Activated naive CD8-positive, alpha-beta T cell (primary cell): ENCODE results near the gene SHANK3.
A peak's percentile ranks its signal among the peaks of the same experiment; 100 is the strongest.
"Not testable (repeated sequence)": the region's sequence is repeated elsewhere in the genome, so short reads cannot be mapped to it uniquely, and the experiment has no call there.

Experiments
- H3K27ac Mint-ChIP-seq: one replicate; pipeline ENCODE4 v1.8.0; 2021; ENCODE audit warnings: mixed read lengths
- H3K27me3 Mint-ChIP-seq: one replicate; pipeline ENCODE4 v1.8.0; 2021; ENCODE audit warnings: mixed read lengths
- H3K36me3 Mint-ChIP-seq: one replicate; pipeline ENCODE4 v1.8.0; 2021; ENCODE audit warnings: mixed read lengths
- H3K4me1 Mint-ChIP-seq: one replicate; pipeline ENCODE4 v1.8.0; 2021; ENCODE audit warnings: low read depth, mixed read lengths
- H3K4me3 Mint-ChIP-seq: one replicate; pipeline ENCODE4 v1.8.0; 2021; ENCODE audit warnings: mild to moderate bottlenecking, mixed read lengths
- H3K9me3 Mint-ChIP-seq: one replicate; pipeline ENCODE4 v1.8.0; 2021; ENCODE audit warnings: low read depth, mixed read lengths

SHANK3 gene

GRCh38 chr22:50672471-50673230, at the start of gene SHANK3:
Gene SHANK3 (plus strand): TSS chr22:50672823.
- H3K4me1 Mint-ChIP-seq = peaks cover 13% of the 10 kb centered on the region
- H3K27me3 Mint-ChIP-seq = peaks cover 13% of the 10 kb centered on the region
- H3K27ac Mint-ChIP-seq = no peak within 1 kb of the TSS
- H3K4me3 Mint-ChIP-seq = peak within 1 kb of the TSS; percentile 57
- no peaks in the 10 kb centered on the region for H3K36me3 Mint-ChIP-seq
- H3K9me3 Mint-ChIP-seq = no peaks in the 10 kb centered on the region

DNA sequence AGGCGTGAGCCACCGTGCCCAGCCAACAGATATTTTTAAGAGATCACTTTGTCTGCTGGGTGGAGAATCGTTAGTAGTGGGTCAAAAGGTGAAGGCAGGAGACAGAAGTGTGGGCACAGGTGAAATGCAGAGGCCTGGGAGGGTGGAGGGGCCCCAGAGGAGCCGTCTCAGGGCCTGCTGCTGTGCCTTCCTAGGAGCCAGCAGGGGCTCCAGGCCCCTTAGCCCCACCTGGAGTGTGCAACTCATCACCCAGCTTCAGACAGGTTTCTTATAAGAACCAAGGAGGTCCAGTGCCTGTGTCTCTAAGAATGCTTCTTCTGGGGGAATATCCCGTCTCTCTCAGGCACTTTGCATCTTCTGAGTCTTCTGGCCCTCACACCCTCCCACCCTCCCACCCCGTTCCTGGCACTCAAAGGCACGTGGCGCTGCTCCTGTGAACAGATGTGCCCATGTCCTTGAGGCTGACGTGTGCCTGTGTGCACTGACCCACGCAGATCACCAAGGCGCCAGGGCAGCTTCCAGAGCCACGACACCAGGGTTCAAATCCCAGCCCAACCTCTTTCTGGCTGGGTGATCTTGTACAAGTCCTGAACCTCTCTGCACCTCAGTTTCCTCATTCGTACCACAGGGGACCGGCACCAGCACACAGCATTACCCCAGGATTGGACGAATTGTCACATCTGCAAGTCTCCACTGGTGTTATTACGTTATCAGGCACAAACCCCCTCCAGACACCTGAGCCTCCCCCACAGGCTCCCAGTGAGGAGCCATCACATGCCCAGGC, 48.1 kb upstream of the SHANK3 start:
- no peaks in the 10 kb centered on the region for H3K27me3 Mint-ChIP-seq
- H3K4me3 Mint-ChIP-seq = no peak overlapping the region
- no peaks in the 10 kb centered on the region for H3K36me3 Mint-ChIP-seq
- H3K27ac Mint-ChIP-seq = no peak overlapping the region
- H3K4me1 Mint-ChIP-seq = peaks cover 47% of the 10 kb centered on the region
- H3K9me3 Mint-ChIP-seq = no peaks in the 10 kb centered on the region

- Mint-ChIP-seq H3K9me3 (no peaks in the 10 kb centered on the region), H3K27ac (no peak overlapping the region), H3K27me3 (no peaks in the 10 kb centered on the region), H3K4me3 (no peak overlapping the region), H3K36me3 (no peaks in the 10 kb centered on the region), H3K4me1 (peaks cover 46% of the 10 kb centered on the region)
These were observed 47.5 kb upstream of the SHANK3 start for GRCh38 chr22:50625131-50625567.

DNA sequence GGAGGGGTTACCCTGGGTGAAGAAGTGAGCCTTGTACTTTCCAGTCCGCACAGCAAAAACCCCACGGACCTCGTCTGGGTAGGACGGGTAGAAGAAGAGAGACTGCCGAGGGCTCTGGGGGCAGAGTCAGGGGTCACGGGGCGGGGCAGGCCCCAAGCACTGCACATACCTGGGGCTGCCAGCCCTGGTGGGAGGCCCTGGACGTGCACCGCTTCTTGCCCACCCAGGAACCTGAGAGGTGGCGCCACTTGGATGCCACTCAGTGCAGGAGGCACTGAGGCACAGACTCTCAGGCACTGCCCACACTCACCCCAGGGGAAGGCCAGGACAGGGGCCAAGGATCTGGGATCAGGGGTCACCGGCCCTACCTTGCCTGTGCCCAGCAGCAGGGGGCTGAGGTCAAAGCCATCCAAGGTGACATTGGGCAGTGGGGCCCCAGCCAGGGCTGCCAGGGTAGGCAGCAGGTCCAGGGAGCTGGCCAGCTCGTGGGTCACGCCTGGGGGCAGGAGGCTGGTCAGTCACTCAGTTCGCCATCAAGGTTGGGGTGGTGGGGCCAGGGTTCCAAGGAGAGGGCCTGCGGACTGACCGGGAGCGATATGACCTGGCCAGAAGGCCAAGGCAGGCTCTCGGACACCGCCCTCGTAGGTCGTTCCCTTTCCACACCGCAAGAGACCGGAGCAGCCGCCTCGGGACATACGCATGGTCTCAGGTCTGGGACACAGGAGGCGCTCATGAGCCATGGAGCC, 46.9 kb upstream of the SHANK3 start:
- Mint-ChIP-seq H3K36me3 (no peaks in the 10 kb centered on the region), H3K27ac (no peak overlapping the region), H3K4me1 (peaks cover 42% of the 10 kb centered on the region), H3K4me3 (no peak overlapping the region), H3K9me3 (no peaks in the 10 kb centered on the region), H3K27me3 (no peaks in the 10 kb centered on the region)

GRCh38 chr22:50626314-50626849, 46.2 kb upstream of the SHANK3 start:
- Mint-ChIP-seq H3K9me3 (no peaks in the 10 kb centered on the region), H3K4me1 (peaks cover 36% of the 10 kb centered on the region), H3K4me3 (peak overlapping the region; percentile 79), H3K27ac (peak overlapping the region; percentile 34), H3K27me3 (no peaks in the 10 kb centered on the region), H3K36me3 (no peaks in the 10 kb centered on the region)

DNA sequence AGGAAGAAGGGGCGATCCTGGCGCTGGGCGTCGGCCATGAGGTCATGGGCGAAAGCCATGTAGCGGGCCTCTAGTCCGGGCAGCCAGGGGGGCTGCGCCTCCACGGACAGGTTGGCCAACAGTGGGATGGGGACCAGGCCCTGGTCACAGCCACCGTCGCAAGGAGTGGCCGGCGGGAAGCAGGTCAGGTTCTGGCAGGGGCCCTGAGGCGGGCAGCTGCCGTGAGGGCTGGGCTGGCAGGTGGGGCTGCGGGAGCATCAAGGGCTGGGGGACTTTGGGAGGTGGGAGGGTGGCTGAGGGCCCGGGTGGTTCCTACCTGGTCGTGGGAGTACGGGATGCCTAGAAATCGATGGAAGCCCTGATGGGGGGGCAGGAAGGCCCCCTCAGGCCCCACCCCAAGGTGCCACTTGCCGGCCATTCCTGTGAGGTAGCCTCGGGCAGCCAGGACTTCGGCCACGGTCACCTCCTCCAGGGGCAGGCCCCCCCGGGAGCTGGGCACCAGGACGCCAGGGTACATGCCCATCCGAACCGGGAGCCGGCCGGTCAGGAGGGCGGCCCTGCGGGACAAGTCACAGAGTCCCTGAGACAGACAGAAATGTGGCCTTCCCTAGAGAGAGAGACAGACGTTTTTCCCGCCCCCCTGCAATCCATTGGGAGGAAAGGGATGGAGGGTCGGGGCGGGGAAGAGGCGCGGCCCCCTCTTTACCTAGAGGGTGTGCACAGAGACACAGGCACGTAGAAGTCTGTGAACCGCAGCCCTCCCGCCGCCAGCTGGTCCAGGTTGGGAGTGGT, 45.6 kb upstream of the SHANK3 start:
- H3K36me3 Mint-ChIP-seq = no peaks in the 10 kb centered on the region
- peak overlapping the region; percentile 34 for H3K27ac Mint-ChIP-seq
- H3K4me3 Mint-ChIP-seq = peak overlapping the region; percentile 85
- H3K4me1 Mint-ChIP-seq = peaks cover 29% of the 10 kb centered on the region
- H3K27me3 Mint-ChIP-seq = no peaks in the 10 kb centered on the region
- H3K9me3 Mint-ChIP-seq = no peaks in the 10 kb centered on the region

GRCh38 chr22:50627642-50628542, 44.7 kb upstream of the SHANK3 start, which contains the start of gene ARSA:
Gene ARSA (minus strand): TSS chr22:50628152. CDS start chr22:50627779, 373 bp downstream.
- no peaks in the 10 kb centered on the region for H3K36me3 Mint-ChIP-seq
- peaks cover 21% of the 10 kb centered on the region for H3K4me1 Mint-ChIP-seq
- H3K9me3 Mint-ChIP-seq = no peaks in the 10 kb centered on the region
- H3K27me3 Mint-ChIP-seq = no peaks in the 10 kb centered on the region
- peak within 1 kb of the TSS; percentile 97 for H3K4me3 Mint-ChIP-seq
- H3K27ac Mint-ChIP-seq = peak within 1 kb of the TSS; percentile 93

DNA sequence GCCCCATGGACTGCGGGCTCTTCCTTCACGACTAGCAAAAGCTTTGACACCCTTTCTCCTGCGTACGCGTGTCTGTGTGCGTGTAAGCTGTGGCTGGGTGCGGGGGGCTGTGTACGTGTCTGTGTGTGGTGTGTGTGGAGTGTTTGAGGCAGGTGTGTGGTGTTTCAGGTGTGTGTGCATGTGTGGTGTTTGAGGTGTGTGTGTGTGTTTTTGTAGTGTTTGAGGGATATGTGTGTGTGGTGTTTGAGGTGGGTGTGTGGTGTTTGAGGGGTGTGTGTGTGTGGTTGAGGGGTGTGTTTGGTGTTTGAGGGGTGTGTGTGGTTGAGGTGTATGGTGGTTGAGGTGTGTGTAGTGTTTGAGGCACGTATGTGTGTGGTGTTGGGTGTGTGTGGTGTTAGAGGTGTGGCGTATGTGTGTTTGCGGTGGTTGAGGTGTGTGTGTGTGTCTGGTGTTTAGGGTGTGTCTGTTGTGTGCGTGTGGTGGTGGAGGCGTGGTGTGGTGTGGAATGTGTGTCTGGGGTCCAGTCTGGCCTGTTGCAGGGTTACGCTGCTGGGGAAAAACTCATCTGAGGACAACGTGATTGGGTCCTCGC, 44.0 kb upstream of the SHANK3 start:
- Mint-ChIP-seq H3K27me3 (no peaks in the 10 kb centered on the region), H3K4me1 (peaks cover 19% of the 10 kb centered on the region), H3K27ac (peak overlapping the region; percentile 93), H3K4me3 (peak overlapping the region; percentile 97), H3K9me3 (no peaks in the 10 kb centered on the region), H3K36me3 (no peaks in the 10 kb centered on the region)

DNA sequence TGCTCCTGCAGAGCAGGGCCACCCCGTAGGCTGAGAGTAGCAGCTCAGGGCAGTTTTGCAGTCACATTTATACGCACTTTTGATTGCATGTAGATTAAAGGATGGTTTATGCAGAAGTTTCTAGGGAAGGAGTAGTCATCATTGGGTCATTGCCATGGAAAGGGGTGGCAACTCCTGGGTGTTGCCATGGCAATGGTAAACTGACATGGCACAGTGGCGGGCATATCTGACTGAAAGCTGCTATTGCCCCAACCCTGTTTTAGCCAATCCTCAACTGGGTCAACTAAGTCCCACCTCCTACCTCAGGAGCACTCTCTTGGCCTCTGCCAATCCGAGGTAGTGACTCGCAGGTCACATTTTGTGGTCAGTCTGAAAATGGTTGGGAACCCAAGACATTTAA, 42.2 kb upstream of the SHANK3 start:
- no peaks in the 10 kb centered on the region for H3K27me3 Mint-ChIP-seq
- H3K27ac Mint-ChIP-seq = no peak overlapping the region
- H3K4me1 Mint-ChIP-seq = peaks cover 19% of the 10 kb centered on the region
- no peak overlapping the region for H3K4me3 Mint-ChIP-seq
- no peaks in the 10 kb centered on the region for H3K36me3 Mint-ChIP-seq
- H3K9me3 Mint-ChIP-seq = no peaks in the 10 kb centered on the region

- Mint-ChIP-seq H3K36me3 (no peaks in the 10 kb centered on the region), H3K27me3 (no peaks in the 10 kb centered on the region), H3K4me3 (no peak overlapping the region), H3K9me3 (no peaks in the 10 kb centered on the region), H3K27ac (no peak overlapping the region), H3K4me1 (peaks cover 15% of the 10 kb centered on the region)
These were observed 39.5 kb upstream of the SHANK3 start for GRCh38 chr22:50633086-50633485.

- Mint-ChIP-seq H3K27me3 (no peaks in the 10 kb centered on the region), H3K36me3 (no peaks in the 10 kb centered on the region), H3K4me3 (no peak overlapping the region), H3K27ac (no peak overlapping the region), H3K9me3 (no peaks in the 10 kb centered on the region), H3K4me1 (peaks cover 10% of the 10 kb centered on the region)
These were observed 38.9 kb upstream of the SHANK3 start for GRCh38 chr22:50633771-50634170.

- H3K27ac Mint-ChIP-seq = no peak overlapping the region
- H3K9me3 Mint-ChIP-seq = no peaks in the 10 kb centered on the region
- no peaks in the 10 kb centered on the region for H3K27me3 Mint-ChIP-seq
- H3K4me1 Mint-ChIP-seq = no peaks in the 10 kb centered on the region
- no peaks in the 10 kb centered on the region for H3K36me3 Mint-ChIP-seq
- H3K4me3 Mint-ChIP-seq = no peak overlapping the region
These were observed 37.0 kb upstream of the SHANK3 start for GRCh38 chr22:50635591-50635990.

DNA sequence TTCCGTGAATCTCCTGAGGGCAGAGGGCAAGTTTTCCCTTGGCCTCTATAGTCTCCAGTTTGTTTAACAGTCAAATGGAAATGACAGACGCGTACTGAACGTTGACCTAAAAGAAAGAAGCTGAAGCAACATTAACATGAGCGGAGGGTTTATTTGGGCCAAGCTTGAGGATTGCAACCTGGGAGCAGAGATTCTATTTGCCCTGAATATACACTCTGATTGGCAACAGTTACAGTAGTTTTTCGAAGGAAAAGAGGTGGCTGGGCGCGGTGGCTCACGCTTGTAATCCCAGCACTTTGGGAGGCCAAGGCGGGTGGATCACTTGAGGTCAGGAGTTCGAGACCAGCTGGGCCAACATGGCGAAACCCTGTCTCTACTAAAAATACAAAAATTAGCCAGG, 32.3 kb upstream of the SHANK3 start:
- not testable (repeated sequence) for H3K4me3 Mint-ChIP-seq, H3K27ac Mint-ChIP-seq, H3K36me3 Mint-ChIP-seq, H3K27me3 Mint-ChIP-seq, H3K9me3 Mint-ChIP-seq, H3K4me1 Mint-ChIP-seq
